Measurements from ENCODE around the gene JARID2.

- no peak for TF ChIP-seq JUND (IDR thresholded peaks at IDR 0.05)
- no peak for TF ChIP-seq CTCF (IDR thresholded peaks at IDR 0.05; ENCODE audit: low read depth, low read length, missing input control)
- TF ChIP-seq SP1 (IDR thresholded peaks at IDR 0.05): no peak
- TF ChIP-seq YY1 (IDR thresholded peaks at IDR 0.05): no peak
- no peak for TF ChIP-seq GABPA (IDR thresholded peaks at IDR 0.05 in 1 of 2, conservative IDR thresholded peaks at IDR 0.05 in 1 of 2)
- TF ChIP-seq EGR1 (IDR thresholded peaks at IDR 0.05; ENCODE audit: low read depth in 2 of 2): no peak
- TF ChIP-seq MAX (IDR thresholded peaks at IDR 0.05): no peak
- TF ChIP-seq TAF1 (conservative IDR thresholded peaks at IDR 0.05): no peak
- no peak for TF ChIP-seq ZBTB33 (IDR thresholded peaks at IDR 0.05)
- no peak for TF ChIP-seq RXRA (IDR thresholded peaks at IDR 0.05)
- no peak for TF ChIP-seq HNF4G (IDR thresholded peaks at IDR 0.05)
- TF ChIP-seq RAD21 (IDR thresholded peaks at IDR 0.05): no peak
These were observed 191.3 kb downstream of the JARID2 start for GRCh38 chr6:15437090-15437635.

All from liver (tissue), 3 donors.